HG02623 (cell line): ENCODE measurements around the gene CPNE5.

Source experiments
- ATAC-seq: cut with Tn5 transposase; IDR thresholded peaks from one replicate; pipeline ENCODE4 v1.9.1; 2021; ENCODE audit warnings: moderate library complexity; ENCODE audit not compliant: unreplicated experiment

CPNE5 gene

GRCh38 chr6:36836111-36837021 is 2.9 kb downstream of the CPNE5 start:
- no peak for ATAC-seq

- ATAC-seq = no peak
Observed at GRCh38 chr6:36834576-36835341, 4.5 kb downstream of the CPNE5 start.

GRCh38 chr6:36833182-36833789 is 6.0 kb downstream of the CPNE5 start:
- no peak for ATAC-seq

GRCh38 chr6:36832313-36832712 is 6.9 kb downstream of the CPNE5 start:
- no peak for ATAC-seq

- ATAC-seq = no peak
Observed at GRCh38 chr6:36830577-36830976, 8.7 kb downstream of the CPNE5 start.

- ATAC-seq = no peak
Observed at GRCh38 chr6:36829919-36830544, 9.2 kb downstream of the CPNE5 start.

GRCh38 chr6:36827261-36828079 is 11.8 kb downstream of the CPNE5 start:
- ATAC-seq = no peak

GRCh38 chr6:36826520-36827227 is 12.6 kb downstream of the CPNE5 start:
- ATAC-seq = no peak

- no peak for ATAC-seq
Observed at GRCh38 chr6:36825994-36826393, 13.2 kb downstream of the CPNE5 start.

GRCh38 chr6:36825452-36825851 is 13.8 kb downstream of the CPNE5 start:
- no peak for ATAC-seq

GRCh38 chr6:36824253-36824652 is 15.0 kb downstream of the CPNE5 start:
- no peak for ATAC-seq

- no peak for ATAC-seq
Observed at GRCh38 chr6:36823421-36824096, 15.7 kb downstream of the CPNE5 start.

- ATAC-seq = no peak
Observed at GRCh38 chr6:36822506-36823269, 16.6 kb downstream of the CPNE5 start.

GRCh38 chr6:36821581-36822335 is 17.5 kb downstream of the CPNE5 start:
- ATAC-seq = no peak

- no peak for ATAC-seq
Observed at GRCh38 chr6:36820700-36821580, 18.3 kb downstream of the CPNE5 start.

GRCh38 chr6:36818756-36819155 is 20.5 kb downstream of the CPNE5 start:
- no peak for ATAC-seq

- ATAC-seq = no peak
Observed at GRCh38 chr6:36817847-36818246, 21.4 kb downstream of the CPNE5 start.
